Skeletal muscle tissue (tissue), 4 donors: ENCODE results near the gene TMEM214. TPM values are rescaled to one million over a fixed set of nuclear protein-coding genes. Genes with fewer than 3 reads are reported as not detected.
A peak's percentile ranks its signal among the peaks of the same experiment; 100 is the strongest.

Experiments used
- H3K27ac ChIP-seq: one replicate; pipeline ENCODE4 v1.7.0; 2013; ENCODE audit warnings: mild to moderate bottlenecking, low read depth, low read length, inconsistent platforms
- H3K27me3 ChIP-seq, 3 donors: one replicate each; pipeline ENCODE4 v1.7.0; 2013; ENCODE audit warnings: low read length in 3 of 3; ENCODE audit not compliant: control insufficient read depth in 3 of 3, insufficient read depth in 3 of 3
- H3K36me3 ChIP-seq, 3 donors: one replicate each; pipeline ENCODE4 v1.7.0; 2013; ENCODE audit warnings: low read length in 3 of 3; ENCODE audit not compliant: control insufficient read depth in 3 of 3, insufficient read depth in 3 of 3
- H3K4me1 ChIP-seq, 3 donors: one replicate each; pipeline ENCODE4 v1.7.0; 2013; ENCODE audit warnings: low read length in 3 of 3, mild to moderate bottlenecking in 3 of 3; ENCODE audit not compliant: control insufficient read depth in 3 of 3, insufficient read depth in 3 of 3
- H3K4me3 ChIP-seq, 3 donors: one replicate each; pipeline ENCODE4 v1.7.0; 2013; ENCODE audit warnings: low read length in 3 of 3
- H3K9ac ChIP-seq, 3 donors: one replicate each; pipeline ENCODE4 v1.7.0; 2013; ENCODE audit warnings: low read length in 3 of 3, mild to moderate bottlenecking in 3 of 3, moderate library complexity in 2 of 3, low read depth in 1 of 3
- H3K9me3 ChIP-seq, 3 donors: one replicate each; pipeline ENCODE4 v1.7.0; 2013; ENCODE audit warnings: low read length in 3 of 3; ENCODE audit not compliant: control insufficient read depth in 3 of 3
- total RNA-seq: library from RNA; depleted of rRNA; stranded (reverse); fragments of >200 nt; gene quantifications from one replicate; pipeline ENCODE4 v1.2.3, GENCODE V29; 2014
- donor health status: Osteomylitis.

The TMEM214 gene
- total RNA-seq, 1 donor from 2014 or later, result 23.5 TPM

DNA sequence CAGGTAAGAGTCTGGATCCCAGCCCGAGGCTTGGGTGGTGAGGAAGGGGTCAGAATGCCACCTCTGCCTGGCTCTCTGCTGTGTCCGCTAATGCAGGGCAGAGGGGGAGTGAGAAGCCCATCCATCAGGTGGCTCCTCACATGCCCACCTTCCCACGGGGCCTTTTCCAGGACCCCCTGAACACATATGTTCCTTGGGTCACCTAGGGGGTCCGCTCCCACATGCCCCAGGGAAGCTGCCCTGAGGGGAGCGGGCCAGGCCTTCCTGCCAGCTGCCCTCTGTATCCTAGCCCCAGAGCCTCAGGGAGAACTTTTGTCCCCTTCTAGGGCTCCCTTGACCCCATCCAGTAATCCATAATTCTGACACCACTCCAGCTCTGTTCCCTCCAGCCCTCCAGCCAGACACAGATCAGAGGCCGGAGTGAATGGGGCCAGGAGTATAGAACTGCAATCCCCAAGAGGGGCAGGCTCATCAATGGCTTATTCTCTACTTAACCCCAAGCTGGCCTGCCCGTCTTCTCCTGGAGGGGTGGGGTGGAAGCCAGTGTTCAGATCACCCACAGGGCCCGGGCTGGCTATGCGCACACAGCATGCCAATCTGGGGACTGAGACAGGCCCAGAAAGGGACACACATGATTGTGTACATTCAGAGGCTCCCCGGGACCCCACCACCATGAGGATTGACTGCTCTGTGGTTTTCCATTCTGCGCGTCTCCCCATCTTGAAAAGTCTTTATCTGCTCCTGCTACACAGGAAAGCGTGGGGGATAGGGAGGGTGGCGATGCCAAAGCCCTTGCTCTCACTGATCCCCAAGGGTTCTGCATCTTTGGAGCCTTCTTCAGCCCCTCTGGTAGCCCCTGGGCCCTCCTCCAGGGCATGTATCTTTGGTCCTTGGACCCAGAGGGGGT is 46.7 kb downstream of the TMEM214 start:
- Histone ChIP-seq H3K9ac (peak overlapping the region; percentile 57 to 80 (median 69)), H3K9me3 (no peaks in the 10 kb centered on the region), H3K4me3 (peak overlapping the region; percentile 51 to 75 (median 54)), H3K27ac (peak overlapping the region; percentile 72), H3K4me1 (peaks cover 46 to 66% (median 48%) of the 10 kb centered on the region in 3 donors), H3K36me3 (no peaks in the 10 kb centered on the region), H3K27me3 (peaks cover 0 to 5% (median 0%) of the 10 kb centered on the region in 3 donors)

- H3K4me3 ChIP-seq, result peak overlapping the region; percentile 38 to 75 (median 51)
- H3K4me1 ChIP-seq, result peaks cover 48 to 67% (median 49%) of the 10 kb centered on the region in 3 donors
Measured at GRCh38 chr2:27080140-27080469, 47.3 kb downstream of the TMEM214 start.

DNA sequence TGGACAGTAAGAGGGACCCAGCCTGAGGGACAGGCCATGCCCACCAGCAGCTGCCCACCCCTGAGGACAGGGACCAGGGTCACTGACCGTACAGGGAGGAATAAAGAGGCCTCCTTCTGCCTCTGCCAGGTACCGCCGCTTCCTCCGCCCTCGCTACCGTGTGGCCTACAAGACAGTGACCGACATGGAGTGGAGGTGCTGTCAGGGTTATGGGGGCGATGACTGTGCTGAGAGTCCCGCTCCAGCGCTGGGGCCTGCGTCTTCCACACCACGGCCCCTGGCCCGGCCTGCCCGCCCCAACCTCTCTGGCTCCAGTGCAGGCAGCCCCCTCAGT is 47.8 kb downstream of the TMEM214 start:
- H3K4me1 ChIP-seq, result peaks cover 50 to 68% (median 54%) of the 10 kb centered on the region in 3 donors
- H3K36me3 ChIP-seq, result no peaks in the 10 kb centered on the region
- H3K4me3 ChIP-seq, result peak overlapping the region; percentile 57 to 75 (median 72)
- H3K27ac ChIP-seq, result peak overlapping the region; percentile 72
- H3K9me3 ChIP-seq, result no peaks in the 10 kb centered on the region
- peak overlapping the region in 2 of 3 donors; percentile 25 to 80 for H3K9ac ChIP-seq
- peaks cover 0 to 5% (median 0%) of the 10 kb centered on the region in 3 donors for H3K27me3 ChIP-seq

More at GRCh38 chr2:27080140-27080469, 47.3 kb downstream of the TMEM214 start:
- peaks cover 0 to 5% (median 0%) of the 10 kb centered on the region in 3 donors for H3K27me3 ChIP-seq
- peak overlapping the region; percentile 72 for H3K27ac ChIP-seq
- H3K9ac ChIP-seq, result peak overlapping the region in 2 of 3 donors; percentile 69 to 80
- no peaks in the 10 kb centered on the region for H3K9me3 ChIP-seq
- H3K36me3 ChIP-seq, result no peaks in the 10 kb centered on the region

- H3K4me1 ChIP-seq, result peaks cover 55 to 69% (median 62%) of the 10 kb centered on the region in 3 donors
- H3K9me3 ChIP-seq, result no peaks in the 10 kb centered on the region
- H3K4me3 ChIP-seq, result peak overlapping the region; percentile 57 to 75 (median 72)
Measured at GRCh38 chr2:27081984-27082772, 49.4 kb downstream of the TMEM214 start.

DNA sequence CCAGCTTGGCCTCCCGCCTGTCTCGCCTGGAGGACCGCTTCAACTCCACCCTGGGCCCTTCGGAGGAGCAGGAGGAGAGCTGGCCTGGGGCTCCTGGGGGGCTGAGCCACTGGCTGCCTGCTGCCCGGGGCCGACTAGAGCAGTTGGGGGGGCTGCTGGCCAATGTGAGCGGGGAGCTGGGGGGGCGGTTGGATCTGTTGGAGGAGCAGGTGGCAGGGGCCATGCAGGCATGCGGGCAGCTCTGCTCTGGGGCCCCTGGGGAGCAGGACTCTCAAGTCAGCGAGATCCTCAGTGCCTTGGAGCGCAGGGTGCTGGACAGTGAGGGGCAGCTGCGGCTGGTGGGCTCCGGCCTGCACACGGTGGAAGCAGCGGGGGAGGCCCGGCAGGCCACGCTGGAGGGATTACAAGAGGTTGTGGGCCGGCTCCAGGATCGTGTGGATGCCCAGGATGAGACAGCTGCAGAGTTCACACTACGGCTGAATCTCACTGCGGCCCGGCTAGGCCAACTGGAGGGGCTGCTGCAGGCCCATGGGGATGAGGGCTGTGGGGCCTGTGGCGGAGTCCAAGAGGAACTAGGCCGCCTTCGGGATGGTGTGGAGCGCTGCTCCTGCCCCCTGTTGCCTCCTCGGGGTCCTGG is 50.1 kb downstream of the TMEM214 start:
- no peaks in the 10 kb centered on the region for H3K27me3 ChIP-seq
- H3K27ac ChIP-seq, result peak overlapping the region; percentile 7
- H3K4me3 ChIP-seq, result peak overlapping the region in 2 of 3 donors; percentile 22 to 23
- H3K36me3 ChIP-seq, result no peaks in the 10 kb centered on the region
- H3K9me3 ChIP-seq, result no peaks in the 10 kb centered on the region
- H3K9ac ChIP-seq, result peak overlapping the region; percentile 6 to 77 (median 65)
- peaks cover 61 to 74% (median 65%) of the 10 kb centered on the region in 3 donors for H3K4me1 ChIP-seq

More at GRCh38 chr2:27081984-27082772, 49.4 kb downstream of the TMEM214 start:
- peak overlapping the region; percentile 76 for H3K27ac ChIP-seq
- no peaks in the 10 kb centered on the region for H3K36me3 ChIP-seq
- peaks cover 0 to 2% (median 0%) of the 10 kb centered on the region in 3 donors for H3K27me3 ChIP-seq
- peak overlapping the region in 2 of 3 donors; percentile 67 to 77 for H3K9ac ChIP-seq

DNA sequence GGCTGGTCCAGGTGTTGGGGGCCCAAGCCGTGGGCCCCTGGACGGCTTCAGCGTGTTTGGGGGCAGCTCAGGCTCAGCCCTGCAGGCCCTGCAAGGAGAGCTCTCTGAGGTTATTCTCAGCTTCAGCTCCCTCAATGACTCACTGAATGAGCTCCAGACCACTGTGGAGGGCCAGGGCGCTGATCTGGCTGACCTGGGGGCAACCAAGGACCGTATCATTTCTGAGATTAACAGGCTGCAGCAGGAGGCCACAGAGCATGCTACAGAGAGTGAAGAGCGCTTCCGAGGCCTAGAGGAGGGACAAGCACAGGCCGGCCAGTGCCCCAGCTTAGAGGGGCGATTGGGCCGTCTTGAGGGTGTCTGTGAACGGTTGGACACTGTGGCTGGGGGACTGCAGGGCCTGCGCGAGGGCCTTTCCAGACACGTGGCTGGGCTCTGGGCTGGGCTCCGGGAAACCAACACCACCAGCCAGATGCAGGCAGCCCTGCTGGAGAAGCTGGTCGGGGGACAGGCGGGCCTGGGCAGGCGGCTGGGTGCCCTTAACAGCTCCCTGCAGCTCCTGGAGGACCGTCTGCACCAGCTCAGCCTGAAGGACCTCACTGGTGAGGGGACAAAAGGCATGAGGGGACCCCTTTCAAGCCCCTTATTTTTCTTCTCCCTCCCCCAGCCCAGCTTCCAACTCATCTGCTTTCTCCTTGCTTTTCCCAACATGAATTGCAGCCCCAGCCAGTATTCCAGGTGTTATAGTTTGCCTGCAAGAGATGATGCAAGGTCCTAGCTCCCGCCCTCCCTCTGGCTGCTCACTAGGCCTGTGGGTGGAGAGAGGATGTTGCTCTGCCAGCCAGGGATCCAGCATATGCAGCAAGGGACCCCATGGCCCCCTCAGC is 50.9 kb downstream of the TMEM214 start:
- Histone ChIP-seq H3K4me3 (no peak overlapping the region), H3K27ac (no peak overlapping the region), H3K9me3 (no peaks in the 10 kb centered on the region), H3K27me3 (no peaks in the 10 kb centered on the region), H3K4me1 (peaks cover 61 to 74% (median 64%) of the 10 kb centered on the region in 3 donors), H3K9ac (peak overlapping the region; percentile 6 to 77 (median 33)), H3K36me3 (no peaks in the 10 kb centered on the region)

GRCh38 chr2:27084297-27085061 is 51.7 kb downstream of the TMEM214 start:
- no peak overlapping the region for H3K27ac ChIP-seq
- H3K9ac ChIP-seq, result peak overlapping the region in 1 of 3 donors; percentile 86
- no peaks in the 10 kb centered on the region for H3K27me3 ChIP-seq
- H3K4me1 ChIP-seq, result peaks cover 60 to 74% (median 64%) of the 10 kb centered on the region in 3 donors
- H3K4me3 ChIP-seq, result no peak overlapping the region
- H3K9me3 ChIP-seq, result no peaks in the 10 kb centered on the region
- H3K36me3 ChIP-seq, result no peaks in the 10 kb centered on the region

GRCh38 chr2:27085062-27085672 is 52.4 kb downstream of the TMEM214 start:
- peak overlapping the region; percentile 43 to 86 (median 56) for H3K9ac ChIP-seq
- H3K4me1 ChIP-seq, result peaks cover 58 to 70% (median 61%) of the 10 kb centered on the region in 3 donors
- no peaks in the 10 kb centered on the region for H3K36me3 ChIP-seq
- peak overlapping the region; percentile 75 for H3K27ac ChIP-seq
- H3K4me3 ChIP-seq, result peak overlapping the region; percentile 67 to 82 (median 77)
- no peaks in the 10 kb centered on the region for H3K27me3 ChIP-seq
- no peaks in the 10 kb centered on the region for H3K9me3 ChIP-seq
